ENCODE data around the gene PARVA. TPM values are rescaled to one million over a fixed set of nuclear protein-coding genes. Genes with fewer than 3 reads are reported as not detected.
"Not testable (repeated sequence)": the region's sequence is repeated elsewhere in the genome, so short reads cannot be mapped to it uniquely, and the experiment has no call there.

The PARVA gene
- total RNA-seq, 2 experiments from 2014 or later, result 0.04 TPM; not detected in 1

GRCh38 chr11:12362857-12363256 lies 14.5 kb upstream of the PARVA start:
- Mint-ChIP-seq H3K4me1 (peaks cover 27% of the 10 kb centered on the region), H3K27ac (no peak overlapping the region), H3K36me3 (peaks cover 4% of the 10 kb centered on the region), H3K4me3 (no peak overlapping the region), H3K27me3 (no peaks in the 10 kb centered on the region), H3K9me3 (peaks cover 9% of the 10 kb centered on the region)
- DNase-seq, result no peak

GRCh38 chr11:12363373-12363772 lies 14.0 kb upstream of the PARVA start:
- Mint-ChIP-seq H3K9me3 (peaks cover 13% of the 10 kb centered on the region), H3K27ac (no peak overlapping the region), H3K4me1 (peaks cover 27% of the 10 kb centered on the region), H3K4me3 (no peak overlapping the region), H3K36me3 (peaks cover 6% of the 10 kb centered on the region), H3K27me3 (no peaks in the 10 kb centered on the region)
- DNase-seq, result no peak

GRCh38 chr11:12365965-12366575 lies 11.3 kb upstream of the PARVA start:
- H3K9me3 Mint-ChIP-seq, result peaks cover 31% of the 10 kb centered on the region
- H3K4me3 Mint-ChIP-seq, H3K27me3 Mint-ChIP-seq: not testable (repeated sequence)
- peak; percentile 16 for DNase-seq
- H3K36me3 Mint-ChIP-seq, result peaks cover 13% of the 10 kb centered on the region
- peaks cover 27% of the 10 kb centered on the region for H3K4me1 Mint-ChIP-seq
- H3K27ac Mint-ChIP-seq, result peak overlapping the region; percentile 18

GRCh38 chr11:12367057-12367456 lies 10.3 kb upstream of the PARVA start:
- H3K4me1 Mint-ChIP-seq, result peaks cover 21% of the 10 kb centered on the region
- H3K27ac Mint-ChIP-seq, result not testable (repeated sequence)

GRCh38 chr11:12372111-12372510 lies 5.3 kb upstream of the PARVA start:
- peaks cover 14% of the 10 kb centered on the region for H3K27me3 Mint-ChIP-seq
- no peak overlapping the region for H3K27ac Mint-ChIP-seq
- peaks cover 10% of the 10 kb centered on the region for H3K36me3 Mint-ChIP-seq
- H3K4me3 Mint-ChIP-seq, result no peak overlapping the region
- no peaks in the 10 kb centered on the region for H3K4me1 Mint-ChIP-seq
- peaks cover 31% of the 10 kb centered on the region for H3K9me3 Mint-ChIP-seq
- DNase-seq, result no peak

More at GRCh38 chr11:12367057-12367456, 10.3 kb upstream of the PARVA start:
- not testable (repeated sequence) for H3K27me3 Mint-ChIP-seq, H3K4me3 Mint-ChIP-seq, DNase-seq
- Mint-ChIP-seq H3K36me3 (peaks cover 13% of the 10 kb centered on the region), H3K9me3 (peaks cover 33% of the 10 kb centered on the region)

GRCh38 chr11:12375720-12376119 lies 1.7 kb upstream of the PARVA start:
- H3K4me1 Mint-ChIP-seq, result peaks cover 3% of the 10 kb centered on the region
- no peak for DNase-seq
- H3K9me3 Mint-ChIP-seq, result peaks cover 11% of the 10 kb centered on the region
- no peak overlapping the region for H3K4me3 Mint-ChIP-seq
- H3K36me3 Mint-ChIP-seq, result no peaks in the 10 kb centered on the region
- peaks cover 33% of the 10 kb centered on the region for H3K27me3 Mint-ChIP-seq
- no peak overlapping the region for H3K27ac Mint-ChIP-seq

GRCh38 chr11:12376259-12377081 lies 901 bp upstream of the PARVA start:
- peaks cover 3% of the 10 kb centered on the region for H3K4me1 Mint-ChIP-seq
- no peak for DNase-seq
- H3K4me3 Mint-ChIP-seq, result peak overlapping the region; percentile 5
- H3K9me3 Mint-ChIP-seq, result peaks cover 6% of the 10 kb centered on the region
- H3K27me3 Mint-ChIP-seq, result peaks cover 33% of the 10 kb centered on the region
- no peak overlapping the region for H3K27ac Mint-ChIP-seq
- no peaks in the 10 kb centered on the region for H3K36me3 Mint-ChIP-seq

- Mint-ChIP-seq H3K27me3 (peaks cover 37% of the 10 kb centered on the region), H3K36me3 (no peaks in the 10 kb centered on the region), H3K4me3 (peak overlapping the region; percentile 69), H3K27ac (no peak overlapping the region), H3K9me3 (peaks cover 6% of the 10 kb centered on the region), H3K4me1 (peaks cover 3% of the 10 kb centered on the region)
- DNase-seq, result peak; percentile 21
Observed at GRCh38 chr11:12377824-12378593, 638 bp downstream of the PARVA start.

GRCh38 chr11:12380565-12381325 lies 3.4 kb downstream of the PARVA start:
- Mint-ChIP-seq H3K9me3 (peaks cover 2% of the 10 kb centered on the region), H3K27me3 (peaks cover 36% of the 10 kb centered on the region), H3K4me3 (no peak overlapping the region), H3K4me1 (peaks cover 3% of the 10 kb centered on the region), H3K36me3 (no peaks in the 10 kb centered on the region), H3K27ac (no peak overlapping the region)
- no peak for DNase-seq

GRCh38 chr11:12381875-12382274 lies 4.5 kb downstream of the PARVA start:
- H3K36me3 Mint-ChIP-seq, result no peaks in the 10 kb centered on the region
- H3K27ac Mint-ChIP-seq, result no peak overlapping the region
- no peak for DNase-seq
- peaks cover 24% of the 10 kb centered on the region for H3K27me3 Mint-ChIP-seq
- H3K9me3 Mint-ChIP-seq, result peaks cover 2% of the 10 kb centered on the region
- H3K4me3 Mint-ChIP-seq, result no peak overlapping the region
- H3K4me1 Mint-ChIP-seq, result peaks cover 3% of the 10 kb centered on the region

- Mint-ChIP-seq H3K27me3 (peaks cover 22% of the 10 kb centered on the region), H3K9me3 (peaks cover 2% of the 10 kb centered on the region), H3K4me1 (peaks cover 3% of the 10 kb centered on the region), H3K36me3 (no peaks in the 10 kb centered on the region), H3K27ac (no peak overlapping the region), H3K4me3 (no peak overlapping the region)
- no peak for DNase-seq
Observed at GRCh38 chr11:12382451-12382850, 5.1 kb downstream of the PARVA start.

GRCh38 chr11:12386309-12386708 lies 8.9 kb downstream of the PARVA start:
- Mint-ChIP-seq H3K27me3 (peaks cover 4% of the 10 kb centered on the region), H3K4me1 (peaks cover 2% of the 10 kb centered on the region), H3K27ac (no peak overlapping the region), H3K4me3 (no peak overlapping the region), H3K36me3 (no peaks in the 10 kb centered on the region), H3K9me3 (no peaks in the 10 kb centered on the region)
- no peak for DNase-seq

- Mint-ChIP-seq H3K27ac (no peak overlapping the region), H3K4me1 (peaks cover 2% of the 10 kb centered on the region), H3K9me3 (no peaks in the 10 kb centered on the region), H3K27me3 (peaks cover 2% of the 10 kb centered on the region), H3K4me3 (no peak overlapping the region), H3K36me3 (no peaks in the 10 kb centered on the region)
- no peak for DNase-seq
Observed at GRCh38 chr11:12386745-12387144, 9.4 kb downstream of the PARVA start.

- H3K27ac Mint-ChIP-seq, result no peak overlapping the region
- no peak overlapping the region for H3K4me3 Mint-ChIP-seq
- no peaks in the 10 kb centered on the region for H3K36me3 Mint-ChIP-seq
- H3K27me3 Mint-ChIP-seq, result no peaks in the 10 kb centered on the region
- H3K4me1 Mint-ChIP-seq, result peaks cover 2% of the 10 kb centered on the region
- no peaks in the 10 kb centered on the region for H3K9me3 Mint-ChIP-seq
- DNase-seq, result no peak
Observed at GRCh38 chr11:12388173-12388572, 10.8 kb downstream of the PARVA start.

All from activated naive CD8-positive, alpha-beta T cell treated with anti-CD3 and anti-CD28 coated beads for 36 hours (primary cell).